Natural killer cell (primary cell): ENCODE results near the gene PCSK7. TPM values are rescaled to one million over a fixed set of nuclear protein-coding genes. Genes with fewer than 3 reads are reported as not detected.

Experiments
- ATAC-seq, 3 donors: fragments of 150-1000 bp in 2 of 3; fragments of 200-7000 bp in 1 of 3; cut with Tn5 transposase; 1 replicate in 1 of 3; 2 replicates in 2 of 3; pipeline ENCODE4 v1.10.0; 2021; ENCODE audit warnings: mild to moderate bottlenecking in 2 of 3, moderate library complexity in 2 of 3
- DNase-seq, 2 donors: peaks; one replicate each; pipeline versions ENCODE4 v3.0.0 to v3.0.0-alpha.2; 2013 to 2021; ENCODE audit warnings: mixed read lengths in 1 of 2
- H3K27ac ChIP-seq: one replicate; pipeline ENCODE4 v1.5.1; 2013; ENCODE audit warnings: mild to moderate bottlenecking, low read length
- H3K27me3 ChIP-seq: one replicate; pipeline ENCODE4 v1.6.1; 2013; ENCODE audit warnings: low read length; ENCODE audit not compliant: control insufficient read depth, insufficient read depth
- H3K36me3 ChIP-seq: one replicate; pipeline ENCODE4 v1.6.1; 2013; ENCODE audit warnings: low read length; ENCODE audit not compliant: control insufficient read depth, insufficient read depth
- H3K4me1 ChIP-seq: one replicate; pipeline ENCODE4 v1.6.1; 2013; ENCODE audit warnings: low read length; ENCODE audit not compliant: control insufficient read depth, insufficient read depth
- H3K4me3 ChIP-seq: one replicate; pipeline ENCODE4 v1.5.1; 2013; ENCODE audit warnings: low read length
- H3K9me3 ChIP-seq: one replicate; pipeline ENCODE4 v1.6.1; 2013; ENCODE audit warnings: low read length; ENCODE audit not compliant: control insufficient read depth, insufficient read depth
- H3K27ac Mint-ChIP-seq, 2 donors: one replicate each; pipeline ENCODE4 v1.8.0; 2022; ENCODE audit warnings: mild to moderate bottlenecking in 2 of 2, mixed read lengths in 2 of 2, moderate library complexity in 1 of 2
- H3K27me3 Mint-ChIP-seq, 2 donors: one replicate each; pipeline ENCODE4 v1.8.0; 2022; ENCODE audit warnings: low read depth in 2 of 2, mixed read lengths in 2 of 2
- H3K36me3 Mint-ChIP-seq: one replicate; pipeline ENCODE4 v1.8.0; 2022; ENCODE audit warnings: mixed read lengths
- H3K4me1 Mint-ChIP-seq, 2 donors: one replicate each; pipeline ENCODE4 v1.8.0; 2022; ENCODE audit warnings: mixed read lengths in 2 of 2
- H3K4me3 Mint-ChIP-seq: one replicate; pipeline ENCODE4 v1.8.0; 2022; ENCODE audit warnings: mild to moderate bottlenecking, moderate library complexity, mixed read lengths
- H3K9me3 Mint-ChIP-seq, 2 donors: one replicate each; pipeline ENCODE4 v1.8.0; 2022; ENCODE audit warnings: mixed read lengths in 2 of 2
- CTCF ChIP-seq: fragments of 200-600 bp; IDR thresholded peaks from one replicate; pipeline ENCODE4 v1.8.0; 2022; ENCODE audit warnings: antibody characterized with exemption
- WGBS: methylation state at CpG from one replicate; pipeline ENCODE4 v1.1.7; 2013; ENCODE audit warnings: missing lambda C conversion rate; ENCODE audit not compliant: insufficient coverage; 5-methylcytosine and 5-hydroxymethylcytosine counted together
- intact Hi-C: fragments of 100-400 bp; cut with micrococcal nuclease; formaldehyde crosslinking; loops from one replicate; pipeline ENCODE4 v1.14.2; 2022
- total RNA-seq, 4 donors: library from RNA; stranded (reverse); fragments of 120-200 nt in 1 of 4; gene quantifications; one replicate each; pipeline versions ENCODE4 v1.2.3 to v1.2.4, GENCODE V29; 2013 to 2022

The PCSK7 gene
- total RNA-seq, 3 donors from 2014 or later (not counting 1 experiment from before 2014, with no cell fraction given) = 397 to 471 (median 441) TPM

- no peaks in the 10 kb centered on the region for H3K27me3 Mint-ChIP-seq
- intact Hi-C loops = no loop called here
- no peak overlapping the region for H3K27ac ChIP-seq
These were observed 39.4 kb downstream of the PCSK7 start for GRCh38 chr11:117192401-117192875.

DNA sequence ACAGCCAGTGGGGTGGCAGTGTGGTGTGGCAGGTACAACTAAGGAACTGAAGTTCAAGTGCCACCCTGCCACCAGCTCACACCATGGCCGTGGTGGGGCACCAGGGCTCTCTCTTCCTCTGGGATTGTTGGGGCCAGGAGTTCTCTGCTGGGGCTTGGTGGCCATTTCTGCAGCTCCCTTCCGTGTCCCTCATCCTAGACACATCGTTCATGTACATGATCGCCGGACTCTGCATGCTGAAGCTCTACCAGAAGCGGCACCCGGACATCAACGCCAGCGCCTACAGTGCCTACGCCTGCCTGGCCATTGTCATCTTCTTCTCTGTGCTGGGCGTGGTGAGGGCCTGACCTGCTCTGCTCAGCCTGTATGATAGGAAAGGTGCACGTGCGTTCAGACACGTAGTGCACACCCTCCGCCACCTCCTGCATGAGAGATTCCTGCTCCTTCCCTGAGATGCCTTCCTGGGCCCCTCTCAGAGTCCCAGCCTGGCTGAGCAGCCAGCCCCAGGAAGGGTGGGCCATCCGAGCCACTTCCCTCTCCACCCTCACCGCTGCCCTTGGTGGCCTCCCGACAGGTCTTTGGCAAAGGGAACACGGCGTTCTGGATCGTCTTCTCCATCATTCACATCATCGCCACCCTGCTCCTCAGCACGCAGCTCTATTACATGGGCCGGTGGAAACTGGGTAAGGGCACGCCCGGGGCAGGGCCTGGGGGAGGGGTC lies 40.0 kb downstream of the PCSK7 start:
- intact Hi-C loops = no loop called here
- Mint-ChIP-seq H3K36me3 (no peaks in the 10 kb centered on the region), H3K4me3 (no peak overlapping the region)

More at GRCh38 chr11:117192401-117192875, 39.4 kb downstream of the PCSK7 start:
- H3K4me1 ChIP-seq = peaks cover 31% of the 10 kb centered on the region
- ATAC-seq = no peak
- Mint-ChIP-seq H3K4me1 (peaks cover 0 to 10% of the 10 kb centered on the region in 2 donors), H3K27ac (no peak overlapping the region), H3K36me3 (no peaks in the 10 kb centered on the region), H3K4me3 (no peak overlapping the region), H3K9me3 (no peaks in the 10 kb centered on the region)
- no peak overlapping the region for H3K4me3 ChIP-seq
- H3K27me3 ChIP-seq = no peaks in the 10 kb centered on the region
- TF ChIP-seq CTCF = no peak
- no peak for DNase-seq
- peaks cover 31% of the 10 kb centered on the region for H3K36me3 ChIP-seq
- WGBS = 95% methylated on average over 13 of the region's 17 CpGs
- no peaks in the 10 kb centered on the region for H3K9me3 ChIP-seq

GRCh38 chr11:117189941-117190544 lies 41.8 kb downstream of the PCSK7 start:
- Histone ChIP-seq H3K4me1 (peaks cover 52% of the 10 kb centered on the region), H3K27me3 (no peaks in the 10 kb centered on the region), H3K9me3 (no peaks in the 10 kb centered on the region), H3K27ac (peak overlapping the region; percentile 75), H3K4me3 (no peak overlapping the region), H3K36me3 (peaks cover 31% of the 10 kb centered on the region)
- TF ChIP-seq CTCF = no peak
- intact Hi-C loops = no loop called here
- no peaks in the 10 kb centered on the region for H3K9me3 Mint-ChIP-seq
- peak overlapping the region in 1 of 2 donors; percentile 36 for H3K27ac Mint-ChIP-seq
- DNase-seq (no peak), ATAC-seq (no peak)
- no peaks in the 10 kb centered on the region for H3K27me3 Mint-ChIP-seq
- H3K4me1 Mint-ChIP-seq = peaks cover 0 to 1% of the 10 kb centered on the region in 2 donors
- no peak overlapping the region for H3K4me3 Mint-ChIP-seq
- H3K36me3 Mint-ChIP-seq = no peaks in the 10 kb centered on the region
- WGBS = 73% methylated on average over 8 of the region's 8 CpGs

More for the DNA sequence above, 40.0 kb downstream of the PCSK7 start:
- no peak for TF ChIP-seq CTCF
- no peaks in the 10 kb centered on the region for H3K9me3 Mint-ChIP-seq
- Histone ChIP-seq H3K4me3 (no peak overlapping the region), H3K4me1 (peaks cover 37% of the 10 kb centered on the region), H3K36me3 (peaks cover 31% of the 10 kb centered on the region), H3K27me3 (no peaks in the 10 kb centered on the region), H3K9me3 (no peaks in the 10 kb centered on the region), H3K27ac (no peak overlapping the region)
- H3K4me1 Mint-ChIP-seq = peaks cover 0 to 10% of the 10 kb centered on the region in 2 donors
- no peak overlapping the region for H3K27ac Mint-ChIP-seq
- no peaks in the 10 kb centered on the region for H3K27me3 Mint-ChIP-seq
- 95% methylated on average over 26 of the region's 26 CpGs for WGBS
- DNase-seq (no peak), ATAC-seq (no peak)
